Measurements from ENCODE around the gene LCN9.

The LCN9 gene, protein sequence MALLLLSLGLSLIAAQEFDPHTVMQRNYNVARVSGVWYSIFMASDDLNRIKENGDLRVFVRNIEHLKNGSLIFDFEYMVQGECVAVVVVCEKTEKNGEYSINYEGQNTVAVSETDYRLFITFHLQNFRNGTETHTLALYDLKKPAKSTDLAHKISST

DNA sequence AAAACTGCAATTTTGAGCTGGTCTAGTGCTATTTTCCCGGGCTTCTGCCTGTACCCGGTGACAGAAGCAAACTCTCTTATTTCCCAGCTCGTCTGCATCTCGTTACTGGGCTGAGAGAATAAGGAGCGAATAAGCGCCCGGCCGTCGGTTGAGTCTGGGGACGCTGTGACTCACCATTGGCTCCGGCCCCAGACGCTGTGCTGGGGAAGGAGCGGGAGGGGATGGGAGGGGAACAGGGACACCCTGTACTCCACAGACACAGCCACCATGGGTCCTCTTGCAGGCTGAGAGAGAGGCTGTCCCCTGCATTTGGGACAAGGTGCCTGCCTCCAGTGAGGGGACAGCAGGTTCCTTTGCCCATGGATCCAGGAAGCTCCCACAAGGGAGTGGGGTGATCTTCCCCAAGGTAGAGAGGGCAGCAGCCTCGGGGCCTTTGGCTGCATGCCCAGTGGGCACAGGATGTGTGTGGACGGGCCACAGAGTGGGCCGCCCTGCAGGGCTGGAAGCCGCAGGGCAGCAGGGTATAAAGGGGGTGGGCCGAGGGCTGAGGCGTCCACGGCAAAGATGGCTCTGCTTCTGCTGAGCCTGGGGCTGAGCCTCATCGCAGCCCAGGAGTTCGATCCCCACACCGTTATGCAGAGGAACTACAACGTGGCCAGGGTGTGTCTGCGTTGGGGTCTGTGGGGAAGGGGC is at the start of gene LCN9:
Gene LCN9 (plus strand): TSS at position 552 of the 693 bp plus-strand sequence. CDS start 13 bp downstream, at position 565.
- H3K4me1 Mint-ChIP-seq: no peaks in the 10 kb centered on the region
- peaks cover 8% of the 10 kb centered on the region for H3K27me3 Mint-ChIP-seq
- ATAC-seq (no peak), DNase-seq (no peak)
- H3K9me3 Mint-ChIP-seq: no peaks in the 10 kb centered on the region
- H3K4me3 Mint-ChIP-seq: no peak within 1 kb of the TSS
- H3K27ac Mint-ChIP-seq: no peak within 1 kb of the TSS

DNA sequence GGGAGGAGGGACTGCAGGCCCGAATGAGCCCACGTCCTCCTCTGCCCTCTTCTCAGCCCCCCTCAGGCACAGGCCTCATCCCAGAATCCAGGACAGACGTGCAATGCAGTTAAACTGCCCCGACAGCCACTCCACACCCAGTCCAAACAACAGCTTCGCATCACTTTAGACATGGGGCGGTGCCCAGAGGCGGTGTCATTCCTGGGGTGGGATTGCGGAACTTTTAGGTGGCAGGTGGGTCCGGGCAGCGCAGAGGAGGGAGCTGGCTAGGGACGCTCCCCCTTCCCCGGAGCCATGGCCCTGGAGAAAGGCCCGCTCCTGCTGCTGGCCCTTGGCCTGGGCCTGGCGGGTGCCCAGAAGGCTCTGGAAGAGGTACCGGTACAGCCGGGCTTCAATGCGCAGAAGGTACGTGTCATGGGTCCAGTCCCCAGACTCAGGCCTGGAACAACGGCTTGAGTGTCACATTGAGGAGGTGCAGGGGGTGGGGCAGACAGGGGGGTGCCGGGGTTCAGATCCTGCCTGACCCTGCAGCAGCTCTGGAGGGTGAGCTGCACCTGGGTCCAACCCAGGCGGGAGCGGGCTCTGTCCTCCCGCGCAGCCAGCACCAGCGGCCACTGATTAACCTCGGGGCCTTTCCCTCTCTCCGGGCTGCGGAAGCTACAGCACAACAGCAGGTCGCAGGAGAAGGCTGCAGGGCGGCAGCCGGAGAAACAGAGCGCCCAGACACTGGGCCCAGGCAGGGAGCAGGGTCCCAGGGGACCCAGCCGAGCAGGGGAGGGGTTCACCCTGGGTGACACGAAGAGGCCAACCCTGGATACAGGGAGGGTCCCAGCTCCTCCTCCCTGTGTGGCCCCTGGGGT is 48.9 kb upstream of the LCN9 start:
- Mint-ChIP-seq H3K4me3 (no peak overlapping the region), H3K4me1 (no peaks in the 10 kb centered on the region), H3K27me3 (peaks cover 19% of the 10 kb centered on the region), H3K27ac (no peak overlapping the region), H3K9me3 (no peaks in the 10 kb centered on the region)
- ATAC-seq (no peak), DNase-seq (no peak)

DNA sequence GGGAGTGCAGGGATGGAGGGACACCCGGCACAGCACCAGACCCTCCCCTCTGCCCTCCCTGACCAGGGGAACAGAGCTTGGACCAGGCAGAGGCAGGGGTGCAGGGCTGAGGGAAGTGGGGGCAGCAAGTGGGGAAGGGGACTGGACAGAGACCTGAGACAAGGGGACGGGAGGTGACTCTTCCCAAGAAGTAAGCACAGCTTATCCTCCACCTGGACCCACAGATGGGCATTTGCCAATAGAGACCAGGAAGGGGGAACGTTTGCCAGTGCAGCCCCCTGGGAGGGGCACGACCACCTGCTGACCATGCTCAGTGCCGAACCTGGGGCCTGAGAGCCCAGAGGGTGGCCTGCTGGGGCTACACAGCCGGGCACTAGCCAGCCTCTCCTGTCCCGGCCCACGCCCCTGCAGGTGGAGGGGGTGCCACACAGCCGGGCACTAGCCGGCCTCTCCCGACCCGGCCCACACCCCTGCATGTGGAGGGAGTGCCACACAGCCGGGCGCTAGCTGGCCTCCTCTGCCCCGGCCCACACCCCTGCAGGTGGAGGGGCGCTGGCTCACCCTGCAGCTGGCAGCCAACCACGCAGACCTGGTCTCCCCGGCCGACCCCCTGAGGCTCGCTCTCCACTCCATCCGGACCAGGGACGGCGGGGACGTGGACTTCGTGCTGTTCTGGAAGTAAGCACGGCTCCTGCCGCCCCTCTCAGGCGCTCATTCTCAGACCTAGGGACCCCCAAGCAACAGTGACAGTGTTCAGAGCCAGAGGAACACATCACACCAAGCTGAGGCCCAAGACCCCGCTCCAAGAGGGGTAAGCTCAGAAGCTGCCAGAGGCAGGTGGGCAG is 48.1 kb upstream of the LCN9 start:
- no peak for ATAC-seq
- no peaks in the 10 kb centered on the region for H3K4me1 Mint-ChIP-seq
- peaks cover 21% of the 10 kb centered on the region for H3K27me3 Mint-ChIP-seq
- no peak overlapping the region for H3K4me3 Mint-ChIP-seq
- H3K9me3 Mint-ChIP-seq: no peaks in the 10 kb centered on the region
- no peak overlapping the region for H3K27ac Mint-ChIP-seq
- no peak for DNase-seq

DNA sequence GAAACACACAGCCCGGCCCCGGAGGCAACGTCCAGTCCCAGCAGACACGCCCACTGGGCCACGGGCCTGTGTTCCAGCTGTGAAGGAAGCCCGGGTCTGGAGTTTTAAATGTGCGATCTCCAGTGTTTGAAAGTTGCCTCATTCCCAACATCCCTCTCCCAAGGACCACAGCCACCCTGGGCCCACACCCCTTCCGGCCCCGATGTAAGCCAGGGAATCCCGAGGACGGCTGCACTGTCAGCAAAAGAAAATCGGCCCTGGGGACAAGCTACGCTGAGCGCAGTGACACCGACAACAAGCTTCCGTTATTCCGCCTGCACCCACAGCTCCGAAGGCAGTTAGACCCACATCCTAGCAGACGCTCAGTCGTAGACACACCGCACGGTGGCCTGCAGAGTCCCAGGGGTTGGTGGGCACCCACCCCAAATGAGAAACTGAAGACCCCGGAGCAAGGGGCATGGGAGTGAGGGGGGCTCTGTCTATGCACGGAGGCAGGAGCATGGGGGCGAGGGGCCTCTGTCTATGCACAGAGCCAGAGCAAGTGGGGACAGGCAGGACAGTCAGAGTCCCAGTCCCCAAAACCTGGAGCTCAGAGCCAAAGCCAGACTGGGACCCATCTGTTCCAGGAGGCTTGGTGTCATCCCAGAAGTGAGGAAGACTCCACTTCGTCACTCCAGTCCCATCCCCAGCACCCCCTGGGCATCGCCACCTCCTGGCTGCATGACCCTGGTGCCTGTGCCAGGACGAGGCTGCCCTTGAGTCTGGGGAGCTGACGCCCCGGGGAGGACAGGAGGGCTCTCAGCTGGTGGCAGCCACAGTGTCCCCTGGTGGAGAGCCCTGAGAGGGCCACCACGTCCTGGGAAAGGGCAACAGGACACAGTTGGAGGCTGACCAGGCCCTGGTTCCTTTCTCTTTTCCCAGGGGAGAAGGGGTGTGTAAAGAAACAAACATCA is 47.2 kb upstream of the LCN9 start:
- H3K27me3 Mint-ChIP-seq: peaks cover 21% of the 10 kb centered on the region
- ATAC-seq (no peak), DNase-seq (no peak)
- H3K4me1 Mint-ChIP-seq: no peaks in the 10 kb centered on the region
- no peak overlapping the region for H3K4me3 Mint-ChIP-seq
- no peak overlapping the region for H3K27ac Mint-ChIP-seq
- H3K9me3 Mint-ChIP-seq: no peaks in the 10 kb centered on the region

DNA sequence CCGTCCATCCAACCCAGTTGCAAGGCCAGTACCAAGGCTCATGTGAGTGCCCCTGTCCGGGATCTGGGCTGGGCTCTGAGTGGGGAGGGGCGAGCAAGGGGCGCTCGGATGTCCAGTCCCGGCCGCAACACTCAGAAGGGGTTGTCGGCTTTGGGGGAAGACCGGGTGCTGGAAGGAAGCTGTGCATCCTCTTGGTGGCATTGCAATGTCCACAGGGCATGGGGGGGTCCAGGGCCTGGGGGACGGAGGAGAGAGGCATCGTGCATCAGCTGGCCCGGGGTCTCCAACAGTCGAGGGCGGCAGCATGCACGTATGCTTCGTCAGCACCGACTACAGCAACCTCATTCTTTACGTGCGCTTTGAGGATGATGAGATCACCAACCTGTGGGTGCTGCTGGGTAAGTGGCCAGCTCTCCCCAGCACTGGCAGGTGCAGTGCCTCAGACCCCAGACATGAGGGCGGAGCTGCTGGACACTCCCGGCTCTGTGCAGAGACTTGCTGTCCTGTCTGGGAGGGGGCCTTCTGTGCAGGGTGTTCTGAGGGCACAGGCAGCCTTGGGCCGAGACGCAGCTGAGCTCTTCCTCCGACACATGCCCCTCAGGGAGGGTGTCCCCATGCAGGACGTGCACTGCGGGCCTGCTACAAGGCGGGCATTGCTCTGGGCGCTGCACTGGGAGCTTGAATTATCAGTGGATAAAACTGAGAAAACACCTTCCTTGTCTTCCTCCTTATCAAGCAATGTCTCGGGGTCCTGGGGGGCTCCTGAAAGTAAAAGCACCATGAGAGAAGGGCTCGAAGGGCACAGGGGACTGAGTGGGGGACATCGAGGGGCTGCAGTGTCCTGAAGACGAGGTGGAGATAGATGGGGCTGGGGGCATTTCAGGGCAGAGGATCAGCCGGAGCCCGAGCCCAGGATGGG is 46.2 kb upstream of the LCN9 start:
- no peak for ATAC-seq
- H3K9me3 Mint-ChIP-seq: no peaks in the 10 kb centered on the region
- H3K27ac Mint-ChIP-seq: no peak overlapping the region
- peaks cover 21% of the 10 kb centered on the region for H3K27me3 Mint-ChIP-seq
- no peak overlapping the region for H3K4me3 Mint-ChIP-seq
- no peak for DNase-seq
- H3K4me1 Mint-ChIP-seq: no peaks in the 10 kb centered on the region

DNA sequence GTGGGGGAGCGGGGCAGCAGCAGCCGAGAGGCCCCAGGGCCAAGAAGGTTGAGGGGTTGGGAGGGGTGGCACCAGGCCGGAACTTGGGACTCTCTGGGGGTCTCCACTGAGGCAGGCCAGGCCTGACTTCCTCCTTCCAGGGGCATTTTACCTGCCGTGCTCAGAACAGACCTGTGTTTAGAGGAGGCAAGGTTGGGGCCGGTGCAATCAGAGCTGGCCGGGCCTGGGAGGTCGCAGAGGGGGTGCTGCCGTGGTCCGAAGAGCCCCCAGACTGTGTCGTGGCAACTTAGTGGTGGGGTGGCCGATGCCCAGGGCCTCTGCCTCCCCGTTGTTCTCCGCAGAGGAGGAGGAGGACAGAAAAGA is 45.6 kb upstream of the LCN9 start:
- H3K27me3 Mint-ChIP-seq: peaks cover 21% of the 10 kb centered on the region
- ATAC-seq (no peak), DNase-seq (no peak)
- H3K4me1 Mint-ChIP-seq: no peaks in the 10 kb centered on the region
- H3K9me3 Mint-ChIP-seq: no peaks in the 10 kb centered on the region
- H3K27ac Mint-ChIP-seq: no peak overlapping the region
- no peak overlapping the region for H3K4me3 Mint-ChIP-seq

DNA sequence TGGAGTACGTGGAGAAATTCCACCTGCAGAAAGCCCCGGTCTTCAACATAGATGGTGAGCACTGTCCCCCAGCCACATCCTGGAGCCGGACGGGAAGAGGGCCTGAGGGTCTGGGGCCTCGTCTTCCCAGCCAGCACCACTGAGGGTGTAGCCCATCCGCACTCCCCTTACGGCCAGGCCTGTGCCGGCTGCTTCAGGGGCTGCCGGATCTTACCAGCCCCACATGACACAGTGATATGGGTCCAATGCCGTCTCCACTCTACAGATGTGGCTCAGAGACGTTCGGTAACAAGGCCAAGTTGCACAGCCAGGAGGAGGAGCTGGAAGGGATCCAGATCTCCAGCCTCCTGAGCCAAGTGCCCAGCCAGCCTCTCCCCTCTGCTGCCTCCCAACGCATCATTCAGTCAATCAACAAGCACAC is 45.1 kb upstream of the LCN9 start:
- H3K9me3 Mint-ChIP-seq: no peaks in the 10 kb centered on the region
- DNase-seq (no peak), ATAC-seq (no peak)
- peak overlapping the region in 1 of 2 donors; percentile 71 for H3K27ac Mint-ChIP-seq
- no peak overlapping the region for H3K4me3 Mint-ChIP-seq
- H3K4me1 Mint-ChIP-seq: no peaks in the 10 kb centered on the region
- H3K27me3 Mint-ChIP-seq: peaks cover 21% of the 10 kb centered on the region

DNA sequence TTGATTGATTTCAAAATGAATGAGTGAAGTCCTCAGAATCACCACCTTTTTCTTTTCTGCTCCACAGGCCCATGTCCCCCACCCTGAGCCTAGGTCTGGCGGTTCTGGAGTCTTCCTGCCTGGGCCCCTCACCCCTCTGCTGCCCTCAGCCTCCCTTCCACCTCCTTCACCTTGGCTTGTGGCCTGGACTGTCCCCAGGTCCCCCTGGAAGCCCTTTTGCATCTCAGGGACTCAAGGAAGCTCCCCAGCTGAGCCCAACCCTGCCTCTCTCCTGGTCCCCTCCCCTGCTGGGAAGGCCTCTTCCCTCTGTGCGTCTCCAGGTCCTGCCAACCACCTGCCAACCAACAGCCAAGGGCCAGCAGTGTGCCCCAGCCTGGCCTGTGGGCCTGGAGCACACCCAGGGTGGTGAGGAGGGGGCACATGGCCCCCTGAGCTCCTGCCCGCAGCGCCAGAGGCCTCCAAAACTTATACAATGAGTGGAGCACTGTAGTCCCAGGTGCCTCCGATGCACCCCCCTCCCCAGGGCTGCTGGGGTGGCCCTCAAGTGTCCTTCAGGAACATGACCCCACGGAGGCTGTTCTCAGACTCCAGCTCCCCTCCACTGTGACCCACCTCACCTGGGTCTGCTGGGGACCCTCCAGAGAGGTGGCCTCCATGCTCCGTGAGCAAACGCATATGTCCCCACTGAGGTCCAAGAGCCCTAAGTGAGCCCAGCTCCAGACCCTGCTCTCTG is 44.1 kb upstream of the LCN9 start:
- no peaks in the 10 kb centered on the region for H3K9me3 Mint-ChIP-seq
- H3K27me3 Mint-ChIP-seq: peaks cover 21% of the 10 kb centered on the region
- DNase-seq (no peak), ATAC-seq (no peak)
- no peak overlapping the region for H3K4me3 Mint-ChIP-seq
- no peak overlapping the region for H3K27ac Mint-ChIP-seq
- no peaks in the 10 kb centered on the region for H3K4me1 Mint-ChIP-seq

DNA sequence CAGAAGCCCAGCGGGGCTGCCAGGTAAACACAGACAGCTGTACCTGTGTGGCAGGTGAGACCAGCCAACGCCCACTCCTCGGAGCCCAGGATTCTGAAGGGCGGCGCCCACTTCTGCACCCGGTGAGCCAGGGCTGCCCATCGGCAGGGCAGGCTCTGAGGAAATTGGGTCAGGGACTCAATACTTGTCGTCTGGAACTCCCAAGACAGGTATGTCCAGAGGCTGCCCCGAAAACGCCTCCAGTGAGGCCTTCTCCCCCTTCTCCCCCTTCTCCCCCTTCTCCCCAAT is 43.6 kb upstream of the LCN9 start:
- no peaks in the 10 kb centered on the region for H3K4me1 Mint-ChIP-seq
- DNase-seq (no peak), ATAC-seq (no peak)
- H3K4me3 Mint-ChIP-seq: no peak overlapping the region
- H3K27ac Mint-ChIP-seq: no peak overlapping the region
- no peaks in the 10 kb centered on the region for H3K9me3 Mint-ChIP-seq
- H3K27me3 Mint-ChIP-seq: peaks cover 21% of the 10 kb centered on the region

DNA sequence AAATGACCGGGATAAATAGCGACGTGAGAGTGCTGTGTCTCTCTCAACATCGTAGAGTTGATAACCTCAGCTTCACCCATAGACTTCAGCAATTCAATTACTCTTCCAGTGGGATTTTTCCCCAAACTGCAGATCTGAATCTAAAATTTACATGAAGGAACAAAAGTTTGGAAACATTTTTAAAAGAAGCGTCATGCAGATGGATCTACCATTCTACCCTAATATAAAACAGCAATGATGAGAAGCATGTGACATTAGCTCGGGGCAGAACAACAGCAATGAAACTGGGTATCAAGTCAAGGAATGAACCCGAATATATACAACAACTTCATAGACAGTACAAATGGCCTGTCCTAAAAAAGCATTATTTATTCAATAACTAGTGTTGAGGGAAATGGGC is 42.6 kb upstream of the LCN9 start:
- H3K27me3 Mint-ChIP-seq: peaks cover 21% of the 10 kb centered on the region
- ATAC-seq (no peak), DNase-seq (no peak)
- no peaks in the 10 kb centered on the region for H3K9me3 Mint-ChIP-seq
- H3K4me1 Mint-ChIP-seq: no peaks in the 10 kb centered on the region
- no peak overlapping the region for H3K4me3 Mint-ChIP-seq
- H3K27ac Mint-ChIP-seq: no peak overlapping the region

DNA sequence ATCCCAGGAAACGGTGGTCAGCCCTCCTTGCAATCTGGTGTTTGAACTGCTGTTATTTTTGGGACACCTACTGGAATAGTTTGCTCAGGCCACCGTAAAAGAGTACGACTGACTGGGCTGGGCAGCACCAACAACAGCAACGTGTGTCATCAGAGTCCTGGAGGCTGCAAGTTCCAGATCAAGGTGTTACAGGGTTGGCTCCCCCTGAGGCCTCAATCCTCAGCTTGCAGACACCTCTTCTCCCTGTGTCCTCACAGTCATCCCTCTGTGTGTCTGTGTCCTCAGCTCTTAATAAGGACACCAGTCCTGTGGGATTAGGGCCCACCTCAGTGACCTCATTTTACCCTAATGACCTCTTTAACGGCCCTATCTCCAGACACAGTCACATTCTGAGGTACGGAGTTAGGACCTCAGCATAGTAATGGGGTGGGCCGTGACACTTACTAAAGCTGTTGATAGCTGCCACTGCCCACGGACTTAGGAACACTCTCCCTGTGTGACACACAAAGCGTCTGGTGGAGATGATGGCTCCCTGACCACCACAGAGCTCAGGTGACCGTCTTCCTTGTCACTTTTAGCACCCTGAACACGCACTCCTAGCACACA is 40.6 kb upstream of the LCN9 start:
- Mint-ChIP-seq H3K9me3 (peaks cover 5 to 13% of the 10 kb centered on the region in 2 donors), H3K4me3 (no peak overlapping the region), H3K27ac (no peak overlapping the region), H3K4me1 (no peaks in the 10 kb centered on the region), H3K27me3 (peaks cover 24% of the 10 kb centered on the region)
- DNase-seq (no peak), ATAC-seq (no peak)

DNA sequence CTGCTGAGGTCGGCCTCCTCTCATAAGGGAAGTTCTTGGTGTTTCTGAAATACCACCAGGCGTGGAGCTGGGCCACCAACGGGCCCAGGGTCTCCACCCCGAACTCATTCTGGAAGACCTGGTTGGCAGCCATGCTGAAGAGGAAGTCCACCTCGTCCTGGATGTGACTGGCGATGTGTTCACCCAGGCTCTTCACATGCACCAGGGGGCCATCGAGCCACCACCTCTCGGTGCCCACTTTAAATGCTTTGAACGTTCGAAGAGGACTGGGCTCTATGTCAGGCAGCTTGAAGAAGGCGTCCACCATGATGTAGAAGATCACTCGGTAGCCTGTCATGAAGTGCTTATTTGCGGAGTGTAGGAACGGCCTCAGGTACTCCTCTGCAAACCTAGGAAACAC is 38.8 kb upstream of the LCN9 start:
- ATAC-seq (no peak), DNase-seq (no peak)
- no peak overlapping the region for H3K4me3 Mint-ChIP-seq
- no peaks in the 10 kb centered on the region for H3K4me1 Mint-ChIP-seq
- peaks cover 5 to 13% of the 10 kb centered on the region in 2 donors for H3K9me3 Mint-ChIP-seq
- no peak overlapping the region for H3K27ac Mint-ChIP-seq
- peaks cover 9% of the 10 kb centered on the region for H3K27me3 Mint-ChIP-seq

DNA sequence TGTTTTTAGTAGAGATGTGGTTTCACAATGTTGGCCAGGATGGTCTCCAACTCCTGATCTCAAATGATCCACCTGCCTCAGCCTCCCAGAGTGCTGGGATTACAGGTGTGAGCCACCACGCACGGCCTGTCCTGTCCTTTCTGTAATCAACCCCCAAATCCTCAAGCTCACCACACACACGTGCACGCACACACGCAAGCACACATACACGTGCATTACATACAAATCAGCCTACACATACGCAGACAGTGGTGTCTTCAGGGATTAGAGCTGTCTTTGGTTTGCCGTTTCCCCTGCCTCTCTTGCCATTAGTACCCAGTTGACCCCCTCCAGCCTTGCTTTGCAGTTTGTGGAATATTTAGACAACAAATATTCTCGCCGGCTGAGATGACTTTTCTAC is 30.3 kb upstream of the LCN9 start:
- no peak for DNase-seq
- no peak overlapping the region for H3K4me3 Mint-ChIP-seq
- peaks cover 41% of the 10 kb centered on the region for H3K27me3 Mint-ChIP-seq

More for the DNA sequence above, 30.3 kb upstream of the LCN9 start:
- Mint-ChIP-seq H3K27ac (no peak overlapping the region), H3K9me3 (no peaks in the 10 kb centered on the region), H3K4me1 (no peaks in the 10 kb centered on the region)
- ATAC-seq: no peak

Data from stimulated activated naive CD8-positive, alpha-beta T cell treated with anti-CD3 and anti-CD28 coated beads, Interleukin-15, amount 100 ng/mL, for 72 hours (primary cell).